GM10248 (cell line): ENCODE data around the gene EREG.

Experiments used
- CTCF ChIA-PET: fragments of 300-600 bp; sonication (Branson Sonifier 250); formaldehyde crosslinking; extraction: SDS; loops from one replicate; lab custom pipeline; 2021; ENCODE audit warnings: antibody characterized with exemption; lab: Yijun Ruan, JAX
- POLR2A ChIA-PET: fragments of 350-650 bp; sonication (Branson Sonifier 250); formaldehyde crosslinking; extraction: SDS; loops from one replicate; lab custom pipeline; 2020; ENCODE audit warnings: antibody characterized with exemption; lab: Yijun Ruan, JAX
- DNase-seq: peaks from one replicate; pipeline ENCODE4 v3.0.0; 2012; ENCODE audit errors: extremely low spot score
- TF ChIP-seq, protein P1 (sequence below): IDR thresholded peaks from 2 replicates; pipeline ENCODE4 v1.5.1; 2012; ENCODE audit warnings: mild to moderate bottlenecking, low read depth; ENCODE audit errors: extremely low read depth, missing control alignments, control extremely low read depth

Gene EREG

DNA sequence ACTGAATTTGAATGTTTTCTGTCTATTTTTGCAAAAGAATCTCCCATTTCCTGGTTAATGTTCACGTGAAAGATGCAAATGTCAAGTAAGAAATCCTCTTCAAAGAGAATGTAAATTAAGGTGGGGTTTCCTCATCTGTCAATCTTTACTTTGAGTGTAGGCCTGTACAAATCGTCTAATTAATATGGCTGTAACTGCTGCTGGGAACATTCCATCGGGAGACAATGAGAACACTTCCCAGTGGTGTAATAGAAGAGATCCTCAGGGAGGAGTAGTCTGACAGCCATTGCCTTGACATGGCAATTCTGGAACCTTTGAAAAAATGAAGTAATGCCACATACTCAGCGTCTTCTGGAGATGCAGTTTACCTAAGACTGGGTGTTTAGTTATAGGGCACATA lies 3.7 kb downstream of the EREG start:
- ChIA-PET CTCF (no interaction called here), POLR2A (no interaction called here)
- TF ChIP-seq, protein P1, sequence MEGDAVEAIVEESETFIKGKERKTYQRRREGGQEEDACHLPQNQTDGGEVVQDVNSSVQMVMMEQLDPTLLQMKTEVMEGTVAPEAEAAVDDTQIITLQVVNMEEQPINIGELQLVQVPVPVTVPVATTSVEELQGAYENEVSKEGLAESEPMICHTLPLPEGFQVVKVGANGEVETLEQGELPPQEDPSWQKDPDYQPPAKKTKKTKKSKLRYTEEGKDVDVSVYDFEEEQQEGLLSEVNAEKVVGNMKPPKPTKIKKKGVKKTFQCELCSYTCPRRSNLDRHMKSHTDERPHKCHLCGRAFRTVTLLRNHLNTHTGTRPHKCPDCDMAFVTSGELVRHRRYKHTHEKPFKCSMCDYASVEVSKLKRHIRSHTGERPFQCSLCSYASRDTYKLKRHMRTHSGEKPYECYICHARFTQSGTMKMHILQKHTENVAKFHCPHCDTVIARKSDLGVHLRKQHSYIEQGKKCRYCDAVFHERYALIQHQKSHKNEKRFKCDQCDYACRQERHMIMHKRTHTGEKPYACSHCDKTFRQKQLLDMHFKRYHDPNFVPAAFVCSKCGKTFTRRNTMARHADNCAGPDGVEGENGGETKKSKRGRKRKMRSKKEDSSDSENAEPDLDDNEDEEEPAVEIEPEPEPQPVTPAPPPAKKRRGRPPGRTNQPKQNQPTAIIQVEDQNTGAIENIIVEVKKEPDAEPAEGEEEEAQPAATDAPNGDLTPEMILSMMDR: no peak
- no peak for DNase-seq

DNA sequence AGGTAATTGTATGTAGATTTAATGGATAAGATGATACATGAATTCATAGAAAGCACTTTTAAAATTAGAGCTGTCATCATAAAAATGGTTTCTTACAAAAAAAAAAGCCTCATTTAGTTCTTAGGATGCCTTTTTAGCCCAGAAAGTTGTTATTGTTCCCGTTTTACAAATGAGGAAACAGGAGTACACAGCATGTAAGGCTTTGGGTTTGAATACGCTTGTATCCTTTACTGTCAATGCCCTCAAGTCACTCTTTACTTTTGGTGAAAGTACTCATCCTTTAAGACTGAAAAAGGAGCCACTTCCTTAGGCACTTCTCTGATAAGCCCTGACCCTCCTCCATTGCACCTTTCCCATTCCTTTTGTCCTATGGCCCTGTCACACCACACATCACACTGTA lies 4.9 kb downstream of the EREG start:
- CTCF ChIA-PET: interaction anchor here (0.8 to 1.0 kb wide), 2 partner anchors 26 to 305 kb away, joined by 3 to 4 read pairs; no protein-coding TSS in a partner anchor
- no peak for DNase-seq
- TF ChIP-seq, protein P1: no peak
- POLR2A ChIA-PET: no interaction called here

DNA sequence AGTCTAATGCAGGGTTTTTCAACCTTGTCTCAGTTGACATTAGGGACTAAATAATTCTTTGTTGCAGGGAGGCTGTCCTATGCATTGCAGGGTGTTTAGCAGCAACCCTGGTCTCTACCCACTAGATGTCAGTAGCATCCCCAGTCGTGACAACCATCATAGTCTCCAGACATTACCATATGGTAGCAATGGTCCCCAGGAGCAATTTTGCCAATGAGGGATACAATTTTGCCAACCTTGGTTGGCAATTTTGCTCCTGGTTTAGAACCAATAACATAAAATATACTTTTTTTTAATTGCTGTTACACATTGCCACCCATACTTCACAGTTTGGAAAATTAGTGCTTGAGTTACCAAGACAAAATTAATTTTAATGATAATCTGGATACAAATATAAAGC lies 6.0 kb downstream of the EREG start:
- POLR2A ChIA-PET: no interaction called here
- CTCF ChIA-PET: interaction anchor here (0.8 to 1.3 kb wide), 4 partner anchors 14 to 304 kb away, joined by 3 to 4 read pairs (median 4); no protein-coding TSS in a partner anchor
- TF ChIP-seq, protein P1: peak; percentile 64
- peak; percentile 35 for DNase-seq

DNA sequence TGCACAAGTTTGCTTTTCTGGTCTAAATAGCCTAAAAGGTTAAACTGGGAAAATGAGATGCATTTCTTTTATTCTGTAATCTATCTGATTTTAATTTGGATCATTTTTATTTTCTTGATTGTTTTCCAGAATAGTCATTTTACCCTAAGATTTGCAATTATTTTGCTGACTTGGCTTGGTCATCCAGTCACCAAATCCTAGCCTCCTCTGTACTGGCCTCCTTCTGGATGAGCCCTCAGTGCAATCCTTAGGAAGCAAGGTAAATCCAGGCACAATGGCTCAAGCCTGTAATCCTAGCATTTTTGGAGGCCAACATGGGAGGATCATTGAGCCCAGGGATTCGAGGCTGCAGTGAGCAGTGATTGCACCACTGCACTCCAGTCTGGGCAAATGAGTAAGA lies 9.2 kb downstream of the EREG start:
- POLR2A ChIA-PET: no interaction called here
- TF ChIP-seq, protein P1: no peak
- CTCF ChIA-PET: no interaction called here
- DNase-seq: no peak

DNA sequence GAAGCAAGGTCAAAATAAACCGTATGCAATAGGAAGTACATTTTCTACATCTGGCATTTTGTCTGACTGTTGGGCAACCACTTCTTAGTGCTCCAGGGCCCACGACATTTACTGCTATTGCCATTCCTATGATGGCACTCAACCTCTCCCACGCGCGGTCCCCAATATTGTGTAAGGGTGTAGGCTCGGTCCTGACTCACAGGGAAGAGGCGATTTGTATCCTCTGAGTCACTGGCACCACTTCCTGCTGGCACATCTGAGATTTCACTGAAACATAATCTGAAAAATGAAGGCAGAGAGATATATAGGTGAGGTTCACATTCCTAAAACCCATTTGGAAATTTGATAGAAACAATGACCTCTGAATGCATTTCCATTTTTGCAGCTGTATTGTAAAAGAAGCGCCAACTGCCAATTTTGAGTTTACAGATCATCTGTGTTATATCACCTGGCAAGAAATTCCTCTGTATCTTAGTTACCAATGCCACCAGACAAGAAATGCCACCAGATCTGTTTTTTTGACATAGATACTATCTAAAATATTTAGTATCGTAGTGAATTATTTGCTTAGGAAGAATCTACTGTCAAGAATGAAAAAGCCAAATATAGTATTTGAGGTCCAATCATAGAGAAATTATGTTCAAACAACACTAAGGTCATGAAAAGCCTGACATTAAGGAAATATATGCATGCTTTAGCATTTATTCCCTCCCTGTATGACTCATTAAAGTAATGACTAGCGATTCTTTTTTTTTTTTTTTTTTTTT lies 9.8 kb downstream of the EREG start:
- ChIA-PET CTCF (interaction anchor here (3.8 kb wide), 1 partner anchor 157 kb away, joined by 14 read pairs; no protein-coding TSS in a partner anchor), POLR2A (no interaction called here)
- no peak for DNase-seq
- TF ChIP-seq, protein P1: no peak

DNA sequence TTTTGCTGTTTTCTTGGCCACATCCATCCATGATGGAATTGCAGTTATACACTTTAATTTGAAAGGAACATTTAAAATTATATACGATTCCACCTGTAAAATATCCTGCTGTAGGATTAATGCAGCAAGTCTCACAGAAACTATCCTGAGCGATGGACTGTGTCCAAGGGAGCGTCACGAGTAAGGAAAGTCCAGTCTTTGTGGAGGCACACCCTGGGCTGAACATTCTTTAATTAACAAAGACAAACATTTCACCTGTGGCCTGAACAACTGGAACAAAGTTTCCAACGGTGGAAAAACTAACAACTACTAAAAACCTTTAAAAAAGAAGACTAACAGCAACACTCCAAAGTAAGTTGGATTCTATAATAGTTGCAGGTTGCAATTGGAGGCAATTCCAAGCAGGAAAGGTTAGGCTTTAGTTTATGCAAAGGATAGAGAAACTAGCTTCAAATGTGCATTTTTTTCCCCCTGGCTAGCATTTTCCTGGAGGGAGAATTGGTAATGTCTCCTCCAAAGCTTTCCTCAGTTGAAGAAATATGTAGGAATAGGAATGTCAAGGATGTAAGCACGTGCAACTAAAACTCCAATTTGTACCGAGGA lies 11.0 kb downstream of the EREG start:
- DNase-seq: no peak
- TF ChIP-seq, protein P1: no peak
- POLR2A ChIA-PET: no interaction called here
- CTCF ChIA-PET: interaction anchor here (0.7 to 3.8 kb wide), 6 partner anchors 10 to 300 kb away, joined by 3 to 14 read pairs (median 4); no protein-coding TSS in a partner anchor
